Femur (tissue), 1 donor: ENCODE results near the gene OXTR.

ENCODE experiments used
- DNase-seq: peaks from one replicate; pipeline ENCODE4 v3.0.0-alpha.2; 2017

Gene OXTR

DNA sequence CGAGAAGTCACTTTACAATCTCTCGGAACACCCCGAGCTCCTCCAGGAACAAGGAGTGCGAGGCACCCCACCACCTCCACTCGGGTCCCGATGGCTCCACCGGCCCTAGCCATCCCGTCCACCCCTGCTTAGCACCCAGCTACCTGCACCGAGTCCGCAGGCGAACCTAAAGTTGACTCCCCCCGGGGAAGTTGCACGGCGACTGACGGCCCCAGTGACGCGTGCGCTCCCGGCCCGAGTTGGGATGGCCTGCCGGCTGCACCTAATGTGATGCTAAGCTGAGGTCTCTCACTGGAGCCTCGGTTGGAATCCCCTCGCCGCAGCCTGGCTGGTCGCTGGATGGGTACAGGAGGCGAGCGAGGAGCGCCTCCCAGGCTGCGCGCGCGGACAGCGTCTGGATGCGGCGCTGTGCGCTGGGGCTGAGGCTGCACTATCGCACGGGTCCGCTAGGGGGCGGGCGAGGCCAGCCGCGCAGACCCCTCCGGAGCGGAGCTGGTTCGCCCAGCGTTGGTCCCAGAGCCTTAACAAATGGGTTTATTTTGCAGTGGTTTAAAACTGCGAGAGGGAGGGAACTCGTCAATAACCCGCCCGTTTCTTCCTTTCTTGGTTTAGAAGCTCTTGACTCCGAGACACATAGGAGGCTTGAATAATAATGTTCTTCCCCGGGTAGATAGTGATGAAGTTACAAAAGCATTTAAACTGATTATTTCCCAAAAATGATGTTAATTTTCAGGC lies at the start of gene OXTR:
Gene OXTR, minus strand, starts transcription at position 526 of the 735 bp plus-strand sequence. CDS start 1,426 bp downstream, outside the sequence.
- DNase-seq: peak; percentile 77

DNA sequence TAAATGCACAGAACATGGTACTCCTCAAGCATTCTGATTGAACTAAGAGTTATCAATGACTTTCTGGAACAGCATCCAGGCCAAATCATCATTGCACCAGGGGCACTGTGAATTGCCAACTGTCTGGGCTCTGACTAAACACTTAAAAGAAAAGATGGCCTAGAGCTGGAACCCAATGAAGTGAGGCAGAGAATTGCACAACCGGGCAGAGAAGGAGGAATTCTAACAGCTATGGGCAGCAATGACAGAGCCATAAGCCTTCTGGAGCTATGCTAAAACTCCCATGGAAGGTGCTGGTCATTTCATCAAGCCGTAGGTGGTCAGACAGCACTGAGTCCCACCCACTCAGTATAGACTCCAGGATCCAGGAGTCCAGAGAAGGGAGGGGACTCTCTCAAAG lies 48.1 kb upstream of the OXTR start:
- DNase-seq: no peak

GRCh38 chr3:8816106-8816505 lies 46.7 kb upstream of the OXTR start:
- DNase-seq: no peak

- DNase-seq: no peak
Observed at GRCh38 chr3:8813411-8813810, 44.0 kb upstream of the OXTR start.

GRCh38 chr3:8810561-8810960 lies 41.1 kb upstream of the OXTR start:
- no peak for DNase-seq

- DNase-seq: no peak
Observed at GRCh38 chr3:8805774-8806173, 36.4 kb upstream of the OXTR start.

DNA sequence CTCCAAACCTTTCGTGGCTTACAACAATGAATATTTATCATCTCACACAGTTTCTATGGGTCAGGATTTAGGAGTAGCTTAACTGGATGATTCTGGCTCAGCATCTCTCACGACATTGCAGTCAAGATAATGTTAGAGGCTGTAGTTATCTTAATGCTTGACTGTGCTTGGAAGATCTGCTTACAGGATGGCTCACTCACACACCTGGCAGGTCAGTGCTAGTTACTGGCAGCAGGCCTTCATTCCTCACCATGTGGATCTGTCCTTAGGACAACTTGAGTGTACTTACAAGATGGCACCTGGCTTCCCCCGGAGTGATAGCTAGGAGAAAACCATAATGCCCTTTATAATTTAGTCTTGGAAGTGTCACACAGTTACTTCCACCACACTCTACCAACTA lies 32.8 kb upstream of the OXTR start:
- DNase-seq: no peak

GRCh38 chr3:8800016-8800415 lies 30.6 kb upstream of the OXTR start:
- DNase-seq: no peak

GRCh38 chr3:8794247-8794646 lies 24.8 kb upstream of the OXTR start:
- DNase-seq: no peak

- no peak for DNase-seq
Observed at GRCh38 chr3:8793242-8793641, 23.8 kb upstream of the OXTR start.

DNA sequence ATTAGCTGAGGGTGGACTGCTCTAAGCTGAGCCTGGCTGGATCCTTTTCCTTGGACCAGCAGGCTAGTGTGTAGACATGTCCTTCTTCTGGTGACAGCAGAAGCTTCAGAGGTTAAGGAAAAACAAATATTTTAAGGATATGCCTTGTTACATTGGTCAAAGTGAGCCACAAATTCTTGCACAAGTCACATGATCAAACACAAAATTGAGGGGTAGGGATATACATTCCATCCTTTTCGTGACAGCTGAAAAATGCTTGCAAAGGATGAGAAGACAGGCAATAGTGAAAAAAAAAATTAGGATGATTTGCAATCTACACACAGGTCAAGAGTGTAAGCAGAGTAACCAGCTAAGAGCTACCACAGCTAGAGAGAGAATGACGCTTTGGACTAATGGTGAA lies 21.1 kb upstream of the OXTR start:
- no peak for DNase-seq

- DNase-seq: no peak
Observed at GRCh38 chr3:8784676-8785435, 15.4 kb upstream of the OXTR start.

DNA sequence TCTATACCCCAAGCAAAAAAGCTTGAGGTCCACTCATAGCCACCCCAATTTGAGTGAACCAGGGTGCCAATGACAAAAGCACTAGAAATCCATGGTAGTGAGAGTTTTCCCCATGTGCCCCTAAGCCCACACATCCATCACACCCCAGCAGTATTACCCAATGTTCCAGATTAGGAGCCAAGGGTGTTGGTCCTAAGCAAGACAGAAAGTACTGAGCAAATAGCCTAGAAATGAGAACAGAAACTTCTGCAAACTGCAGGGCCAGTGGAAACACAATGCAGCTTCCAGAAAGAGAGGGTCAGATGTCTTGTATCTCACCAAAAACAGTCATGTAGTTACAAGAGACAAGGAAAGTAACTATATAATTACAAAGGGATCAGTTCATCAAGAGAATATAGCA lies 10.9 kb upstream of the OXTR start:
- no peak for DNase-seq

- DNase-seq: no peak
Observed at GRCh38 chr3:8778475-8778874, 9.1 kb upstream of the OXTR start.

GRCh38 chr3:8777978-8778267 lies 8.5 kb upstream of the OXTR start:
- no peak for DNase-seq

GRCh38 chr3:8777201-8777977 lies 8.0 kb upstream of the OXTR start:
- no peak for DNase-seq

- no peak for DNase-seq
Observed at GRCh38 chr3:8776406-8776805, 7.0 kb upstream of the OXTR start.

- no peak for DNase-seq
Observed at GRCh38 chr3:8775602-8776001, 6.2 kb upstream of the OXTR start.

- no peak for DNase-seq
Observed at GRCh38 chr3:8775181-8775580, 5.8 kb upstream of the OXTR start.

DNA sequence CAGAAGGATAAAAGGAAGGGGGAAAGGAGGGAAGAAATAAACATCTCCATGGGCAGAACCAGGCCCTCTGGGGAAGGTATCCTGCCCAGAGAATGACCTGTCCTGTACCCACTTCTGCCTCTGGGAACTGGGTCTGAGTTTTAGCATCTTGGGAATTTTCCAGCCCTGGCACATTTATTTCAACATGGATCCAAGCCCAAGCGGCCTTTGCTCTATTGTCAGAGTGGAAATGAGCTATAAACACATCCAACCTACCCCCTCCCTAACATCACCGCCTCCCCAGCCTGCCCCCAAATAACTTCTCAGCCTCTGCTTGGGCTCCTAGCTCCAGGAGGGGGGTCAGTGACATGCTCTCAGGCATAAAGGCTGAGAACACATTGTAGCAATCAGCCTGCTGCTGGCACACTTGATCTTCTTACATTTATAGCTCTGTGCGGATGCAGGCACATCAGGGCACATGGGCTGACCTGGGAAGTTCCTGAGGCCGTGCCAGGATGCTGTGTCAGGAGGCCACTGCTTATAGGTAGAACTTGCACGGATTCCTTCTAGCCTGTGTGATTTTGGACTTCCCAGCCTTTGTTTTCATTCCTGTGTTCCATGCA lies 4.6 kb upstream of the OXTR start:
- no peak for DNase-seq

- DNase-seq: no peak
Observed at GRCh38 chr3:8768364-8769087, 887 bp downstream of the OXTR start.

DNA sequence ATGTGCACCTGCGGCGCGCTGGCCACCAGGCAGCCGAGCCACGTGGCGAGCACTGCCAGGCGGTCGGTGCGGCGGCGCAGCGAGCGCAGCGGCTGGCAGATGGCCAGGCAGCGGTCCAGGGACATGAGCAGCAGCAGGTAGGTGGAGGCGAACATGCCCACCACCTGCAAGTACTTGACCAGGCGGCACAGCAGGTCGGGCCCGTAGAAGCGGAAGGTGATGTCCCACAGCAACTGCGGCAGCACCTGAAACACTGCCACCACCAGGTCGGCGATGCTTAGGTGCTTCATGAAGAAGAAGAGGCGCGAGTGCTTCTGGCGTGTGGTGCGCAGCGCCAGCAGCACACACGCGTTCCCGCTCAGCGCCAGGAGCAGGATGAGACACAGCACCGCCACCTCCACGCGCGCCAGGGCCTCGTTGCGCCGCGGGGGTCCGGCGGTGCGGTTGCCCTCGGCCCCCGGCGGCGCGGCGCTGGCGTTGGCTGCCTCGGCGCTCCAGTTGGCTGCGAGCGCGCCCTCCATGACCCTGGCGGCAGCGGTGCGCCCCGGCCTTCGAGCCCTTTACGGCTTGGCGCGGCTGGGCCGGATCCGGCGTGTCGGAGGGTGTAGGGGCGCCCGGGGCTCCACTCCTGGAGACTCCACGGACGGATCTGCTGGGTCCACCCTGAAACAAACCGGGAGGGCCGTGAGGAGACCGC lies 1.6 kb downstream of the OXTR start:
- no peak for DNase-seq
